ENCODE results near the gene SLC44A4.
A peak's percentile ranks its signal among the peaks of the same experiment; 100 is the strongest.

SLC44A4 gene

GRCh38 chr6:31900917-31901414 lies 22.2 kb upstream of the SLC44A4 start:
- DNase-seq: peak in 1 of 2 experiments; percentile 17

- no peak for DNase-seq
Observed at GRCh38 chr6:31899882-31900722, 21.3 kb upstream of the SLC44A4 start.

GRCh38 chr6:31899215-31899614 lies 20.4 kb upstream of the SLC44A4 start:
- no peak for DNase-seq

- peak; percentile 37 to 47 for DNase-seq
Observed at GRCh38 chr6:31898383-31899011, 19.7 kb upstream of the SLC44A4 start.

- peak; percentile 70 to 78 for DNase-seq
Observed at GRCh38 chr6:31897612-31898382, 19.0 kb upstream of the SLC44A4 start, which contains the start of gene EHMT2. TSS of gene EHMT2 (minus strand) at chr6:31897698. CDS start at chr6:31897677, 21 bp downstream.

- no peak for DNase-seq
Observed at GRCh38 chr6:31896856-31897611, 18.2 kb upstream of the SLC44A4 start.

GRCh38 chr6:31896493-31896855 lies 17.7 kb upstream of the SLC44A4 start:
- no peak for DNase-seq

- DNase-seq: no peak
Observed at GRCh38 chr6:31892821-31893220, 14.0 kb upstream of the SLC44A4 start.

- DNase-seq: no peak
Observed at GRCh38 chr6:31889331-31889972, 10.7 kb upstream of the SLC44A4 start.

GRCh38 chr6:31888276-31889258 lies 9.8 kb upstream of the SLC44A4 start:
- DNase-seq: no peak

GRCh38 chr6:31887173-31888007 lies 8.6 kb upstream of the SLC44A4 start:
- no peak for DNase-seq

- DNase-seq: no peak
Observed at GRCh38 chr6:31886541-31886991, 7.8 kb upstream of the SLC44A4 start.

- DNase-seq: no peak
Observed at GRCh38 chr6:31884528-31885035, 5.8 kb upstream of the SLC44A4 start.

GRCh38 chr6:31883676-31884075 lies 4.9 kb upstream of the SLC44A4 start:
- no peak for DNase-seq

- peak; percentile 81 to 84 for DNase-seq
Observed at GRCh38 chr6:31882344-31882743, 3.5 kb upstream of the SLC44A4 start.

- no peak for DNase-seq
Observed at GRCh38 chr6:31881136-31881859, 2.5 kb upstream of the SLC44A4 start.

- DNase-seq: no peak
Observed at GRCh38 chr6:31880616-31881015, 1.8 kb upstream of the SLC44A4 start.

GRCh38 chr6:31879901-31880300 lies 1.1 kb upstream of the SLC44A4 start:
- DNase-seq: no peak

GRCh38 chr6:31879143-31879542 lies 346 bp upstream of the SLC44A4 start:
- DNase-seq: no peak

Data from SHP77 (cell line).